ENCODE measurements around the gene P4HB.

The P4HB gene

DNA sequence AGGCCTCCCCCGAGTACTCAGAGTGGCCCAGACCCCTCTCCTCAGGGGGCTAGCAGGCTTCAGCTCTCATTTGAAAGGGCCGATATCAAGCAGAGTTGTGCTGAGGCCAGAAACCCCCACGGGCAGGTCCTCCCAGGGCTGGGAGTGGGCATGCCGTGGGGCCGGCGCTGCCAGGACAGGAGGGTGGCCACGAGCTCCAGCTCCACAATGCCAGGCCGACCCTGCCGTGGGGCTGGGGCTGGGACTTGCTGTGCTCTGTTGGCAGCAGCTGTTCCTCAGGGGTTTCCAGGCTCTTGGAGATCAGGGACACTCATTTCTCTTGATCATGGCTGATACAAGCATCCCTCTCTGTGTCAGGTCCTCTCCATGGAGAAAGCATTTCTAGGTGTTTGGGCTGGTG, 38.5 kb upstream of the P4HB start:
- H2AFZ ChIP-seq (ENCODE audit: low read length) = no peak overlapping the region
- no peak overlapping the region for H3K9ac ChIP-seq (ENCODE audit: low read length)
- no peak for TF ChIP-seq EZH2 (optimal IDR thresholded peaks at IDR 0.05; ENCODE audit: low read depth, low read length)
- TF ChIP-seq, protein P1, sequence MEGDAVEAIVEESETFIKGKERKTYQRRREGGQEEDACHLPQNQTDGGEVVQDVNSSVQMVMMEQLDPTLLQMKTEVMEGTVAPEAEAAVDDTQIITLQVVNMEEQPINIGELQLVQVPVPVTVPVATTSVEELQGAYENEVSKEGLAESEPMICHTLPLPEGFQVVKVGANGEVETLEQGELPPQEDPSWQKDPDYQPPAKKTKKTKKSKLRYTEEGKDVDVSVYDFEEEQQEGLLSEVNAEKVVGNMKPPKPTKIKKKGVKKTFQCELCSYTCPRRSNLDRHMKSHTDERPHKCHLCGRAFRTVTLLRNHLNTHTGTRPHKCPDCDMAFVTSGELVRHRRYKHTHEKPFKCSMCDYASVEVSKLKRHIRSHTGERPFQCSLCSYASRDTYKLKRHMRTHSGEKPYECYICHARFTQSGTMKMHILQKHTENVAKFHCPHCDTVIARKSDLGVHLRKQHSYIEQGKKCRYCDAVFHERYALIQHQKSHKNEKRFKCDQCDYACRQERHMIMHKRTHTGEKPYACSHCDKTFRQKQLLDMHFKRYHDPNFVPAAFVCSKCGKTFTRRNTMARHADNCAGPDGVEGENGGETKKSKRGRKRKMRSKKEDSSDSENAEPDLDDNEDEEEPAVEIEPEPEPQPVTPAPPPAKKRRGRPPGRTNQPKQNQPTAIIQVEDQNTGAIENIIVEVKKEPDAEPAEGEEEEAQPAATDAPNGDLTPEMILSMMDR (IDR thresholded peaks at IDR 0.05; ENCODE audit: low read length) = no peak
- no peak for TF ChIP-seq EZH2phosphoT487 (IDR thresholded peaks at IDR 0.05; ENCODE audit: low read length)
- H4K20me1 ChIP-seq (ENCODE audit: insufficient read depth, low read length) = no peaks in the 10 kb centered on the region
- no peaks in the 10 kb centered on the region for H3K4me1 ChIP-seq (ENCODE audit: low read length)
- no peak for DNase-seq
- H3K4me3 ChIP-seq (ENCODE audit: low read length) = no peak overlapping the region
- no peaks in the 10 kb centered on the region; the same call in 1 of the 2 replicates for H3K27me3 ChIP-seq (replicated peaks; ENCODE audit: insufficient read depth, low read length)
- H3K79me2 ChIP-seq (ENCODE audit: low read length) = 0 out of 2 replicates have a peak, but pooled peaks cover 3% of the 10 kb centered on the region
- no peaks in the 10 kb centered on the region for H3K9me2 ChIP-seq (replicated peaks; ENCODE audit: insufficient read depth, low read length)
- no peaks in the 10 kb centered on the region for H3K9me3 ChIP-seq (replicated peaks; ENCODE audit: insufficient read depth, low read length)
- no peaks in the 10 kb centered on the region for H3F3A ChIP-seq (ENCODE audit: insufficient read depth, low read length)
- H3K4me2 ChIP-seq (ENCODE audit: low read depth, low read length) = no peak overlapping the region
- no peaks in the 10 kb centered on the region for H3K36me3 ChIP-seq (replicated peaks; ENCODE audit: insufficient read depth, low read length)
- H3K27ac ChIP-seq (ENCODE audit: low read length) = no peak overlapping the region

DNA sequence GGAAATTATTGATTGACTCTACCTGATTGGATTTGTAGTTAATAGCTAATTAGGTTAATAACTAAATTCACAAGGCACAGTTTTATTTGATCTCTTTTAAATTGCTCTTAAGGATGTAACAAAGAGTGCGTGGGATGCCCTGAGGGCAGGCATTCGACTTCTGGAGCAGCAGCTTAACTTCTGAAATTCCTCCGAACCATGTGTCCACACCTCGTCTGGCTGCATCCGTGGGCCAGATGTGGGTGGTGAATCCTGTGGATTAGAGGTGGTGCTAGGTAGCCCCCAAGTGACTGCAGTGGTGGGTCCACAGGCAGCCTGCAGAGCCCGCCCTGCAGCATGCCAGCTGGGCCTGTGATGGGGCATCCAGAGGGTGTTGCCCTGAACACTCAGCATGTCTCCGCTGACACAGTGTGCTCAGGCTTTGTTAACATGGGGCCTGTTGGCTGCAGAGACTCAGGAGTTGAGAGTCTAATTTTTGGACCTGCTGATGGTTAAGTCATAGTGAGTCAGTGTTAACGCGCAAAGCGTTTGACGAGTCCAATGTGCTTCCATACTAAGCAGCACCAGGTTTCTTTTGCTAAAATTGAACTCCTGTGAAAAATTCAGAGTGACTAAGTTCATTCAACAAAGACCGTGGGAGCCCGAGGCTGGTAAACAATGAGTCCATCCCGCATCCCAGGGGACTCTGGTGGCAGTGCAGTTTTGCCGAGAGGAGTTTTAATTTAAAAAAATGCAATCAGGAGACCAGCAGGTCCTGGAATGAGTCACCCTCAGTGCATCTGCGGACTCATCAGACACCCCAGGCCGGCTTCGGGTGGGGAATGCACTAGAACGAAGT, 37.9 kb upstream of the P4HB start:
- peaks cover 8% of the 10 kb centered on the region for H3K79me2 ChIP-seq (ENCODE audit: low read length)
- H3K9me2 ChIP-seq (replicated peaks; ENCODE audit: insufficient read depth, low read length) = no peaks in the 10 kb centered on the region
- H3K27me3 ChIP-seq (replicated peaks; ENCODE audit: insufficient read depth, low read length) = no peaks in the 10 kb centered on the region; the same call in 1 of the 2 replicates
- H3K4me3 ChIP-seq (ENCODE audit: low read length) = no peak overlapping the region
- no peaks in the 10 kb centered on the region for H3K36me3 ChIP-seq (replicated peaks; ENCODE audit: insufficient read depth, low read length)
- no peak for DNase-seq
- H3K4me2 ChIP-seq (ENCODE audit: low read depth, low read length) = no peak overlapping the region
- no peak overlapping the region for H3K27ac ChIP-seq (ENCODE audit: low read length)
- H2AFZ ChIP-seq (ENCODE audit: low read length) = no peak overlapping the region
- H3K4me1 ChIP-seq (ENCODE audit: low read length) = no peaks in the 10 kb centered on the region
- TF ChIP-seq EZH2phosphoT487 (IDR thresholded peaks at IDR 0.05; ENCODE audit: low read length) (no peak), EZH2 (optimal IDR thresholded peaks at IDR 0.05; ENCODE audit: low read depth, low read length) (no peak)
- TF ChIP-seq, protein P1 (IDR thresholded peaks at IDR 0.05; ENCODE audit: low read length) = no peak
- H3K9me3 ChIP-seq (replicated peaks; ENCODE audit: insufficient read depth, low read length) = no peaks in the 10 kb centered on the region
- H3K9ac ChIP-seq (ENCODE audit: low read length) = no peak overlapping the region
- no peaks in the 10 kb centered on the region for H3F3A ChIP-seq (ENCODE audit: insufficient read depth, low read length)
- no peaks in the 10 kb centered on the region for H4K20me1 ChIP-seq (ENCODE audit: insufficient read depth, low read length)

DNA sequence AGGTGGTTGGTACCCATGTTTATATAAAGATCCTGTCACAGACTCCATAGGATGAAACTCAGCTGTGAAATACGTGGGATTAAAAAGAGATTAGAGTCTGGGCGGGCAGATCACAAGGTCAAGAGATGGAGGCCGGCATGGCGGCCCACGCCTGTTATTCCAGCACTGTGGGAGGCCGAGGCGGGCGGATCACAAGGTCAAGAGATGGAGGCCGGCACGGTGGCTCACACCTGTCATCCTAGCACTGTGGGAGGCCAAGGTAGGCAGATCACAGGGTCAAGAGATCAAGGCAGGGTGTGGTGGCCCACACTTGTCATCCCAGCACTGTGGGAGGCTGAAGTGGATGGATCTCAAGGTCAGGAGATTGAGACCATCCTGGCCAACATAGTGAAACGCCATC, 35.1 kb upstream of the P4HB start:
- Histone ChIP-seq H3K4me2 (ENCODE audit: low read depth, low read length) (no peak overlapping the region), H3K27ac (ENCODE audit: low read length) (no peak overlapping the region), H3K4me1 (ENCODE audit: low read length) (no peaks in the 10 kb centered on the region), H3F3A (ENCODE audit: insufficient read depth, low read length) (peaks cover 5% of the 10 kb centered on the region), H3K79me2 (ENCODE audit: low read length) (peaks cover 27% of the 10 kb centered on the region), H3K9ac (ENCODE audit: low read length) (no peak overlapping the region), H3K36me3 (replicated peaks; ENCODE audit: insufficient read depth, low read length) (no peaks in the 10 kb centered on the region), H3K4me3 (ENCODE audit: low read length) (no peak overlapping the region), H2AFZ (ENCODE audit: low read length) (no peak overlapping the region), H3K27me3 (replicated peaks; ENCODE audit: insufficient read depth, low read length) (no peaks in the 10 kb centered on the region), H3K9me3 (replicated peaks; ENCODE audit: insufficient read depth, low read length) (no peaks in the 10 kb centered on the region), H4K20me1 (ENCODE audit: insufficient read depth, low read length) (no peaks in the 10 kb centered on the region), H3K9me2 (replicated peaks; ENCODE audit: insufficient read depth, low read length) (no peaks in the 10 kb centered on the region)
- TF ChIP-seq EZH2 (optimal IDR thresholded peaks at IDR 0.05; ENCODE audit: low read depth, low read length) (no peak), EZH2phosphoT487 (IDR thresholded peaks at IDR 0.05; ENCODE audit: low read length) (no peak)
- TF ChIP-seq, protein P1 (IDR thresholded peaks at IDR 0.05; ENCODE audit: low read length) = no peak
- no peak for DNase-seq
